Suprapubic skin (tissue), 4 donors: ENCODE data around the gene IGF2R.

Experiments
- POLR2A ChIP-seq, 2 donors: fragments of 450-650 bp; IDR thresholded peaks; one replicate each; pipeline ENCODE4 v1.6.1; 2017; ENCODE audit warnings: antibody characterized with exemption in 2 of 2, mild to moderate bottlenecking in 2 of 2, moderate library complexity in 2 of 2
- POLR2AphosphoS5 ChIP-seq, 3 donors: sonication (generic); formaldehyde crosslinking; IDR thresholded peaks; one replicate each; pipeline ENCODE4 v1.6.1; 2017; ENCODE audit warnings: antibody characterized with exemption in 3 of 3
- TF ChIP-seq, protein P1 (sequence below), 2 donors: fragments of 200-600 bp in 1 of 2; fragments of 450-650 bp in 1 of 2; sonication (generic) in 1 of 2; IDR thresholded peaks; one replicate each; pipeline ENCODE4 v1.5.1; 2016 to 2019; ENCODE audit warnings: antibody characterized with exemption in 2 of 2, mild to moderate bottlenecking in 1 of 2, moderate library complexity in 1 of 2

DNA sequence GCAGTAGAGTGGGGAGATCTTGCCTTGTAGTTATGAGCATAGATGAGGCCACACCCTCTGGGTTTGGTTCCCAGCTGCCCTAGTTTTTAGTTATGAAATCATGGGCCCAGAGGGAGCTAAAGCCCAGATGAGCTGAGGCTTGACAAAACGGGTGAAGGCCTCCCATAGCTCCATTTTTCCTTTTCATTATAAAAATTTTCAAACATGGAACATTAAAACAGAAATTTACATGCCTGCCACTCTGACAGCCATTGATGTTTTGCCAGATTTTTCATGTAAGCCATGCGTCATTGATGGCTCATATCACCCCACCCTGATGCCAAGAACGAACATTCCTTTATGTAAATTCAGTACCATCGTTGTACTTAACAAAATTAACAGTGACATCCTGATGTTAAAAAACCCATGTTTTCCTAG lies 67.9 kb downstream of the IGF2R start:
- TF ChIP-seq POLR2AphosphoS5 (IDR thresholded peaks at IDR 0.05) (no peak), POLR2A (IDR thresholded peaks at IDR 0.05) (no peak)
- TF ChIP-seq, protein P1, sequence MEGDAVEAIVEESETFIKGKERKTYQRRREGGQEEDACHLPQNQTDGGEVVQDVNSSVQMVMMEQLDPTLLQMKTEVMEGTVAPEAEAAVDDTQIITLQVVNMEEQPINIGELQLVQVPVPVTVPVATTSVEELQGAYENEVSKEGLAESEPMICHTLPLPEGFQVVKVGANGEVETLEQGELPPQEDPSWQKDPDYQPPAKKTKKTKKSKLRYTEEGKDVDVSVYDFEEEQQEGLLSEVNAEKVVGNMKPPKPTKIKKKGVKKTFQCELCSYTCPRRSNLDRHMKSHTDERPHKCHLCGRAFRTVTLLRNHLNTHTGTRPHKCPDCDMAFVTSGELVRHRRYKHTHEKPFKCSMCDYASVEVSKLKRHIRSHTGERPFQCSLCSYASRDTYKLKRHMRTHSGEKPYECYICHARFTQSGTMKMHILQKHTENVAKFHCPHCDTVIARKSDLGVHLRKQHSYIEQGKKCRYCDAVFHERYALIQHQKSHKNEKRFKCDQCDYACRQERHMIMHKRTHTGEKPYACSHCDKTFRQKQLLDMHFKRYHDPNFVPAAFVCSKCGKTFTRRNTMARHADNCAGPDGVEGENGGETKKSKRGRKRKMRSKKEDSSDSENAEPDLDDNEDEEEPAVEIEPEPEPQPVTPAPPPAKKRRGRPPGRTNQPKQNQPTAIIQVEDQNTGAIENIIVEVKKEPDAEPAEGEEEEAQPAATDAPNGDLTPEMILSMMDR (IDR thresholded peaks at IDR 0.05), result no peak
